H1 (cell line): Measurements from ENCODE around the gene RGL2. TPM values are rescaled to one million over a fixed set of nuclear protein-coding genes. Genes with fewer than 3 reads are reported as not detected.
A peak's percentile ranks its signal among the peaks of the same experiment; 100 is the strongest.

ENCODE experiments used
- CTCF ChIA-PET: fragments of 300-600 bp; sonication (Branson Sonifier 250); formaldehyde crosslinking; loops from one replicate; lab custom pipeline; 2021; ENCODE audit not compliant: partially characterized antibody; lab: Charles Lee
- POLR2A ChIA-PET: fragments of 300-600 bp; sonication (Branson Sonifier 250); formaldehyde crosslinking; loops from one replicate; lab custom pipeline; 2021; ENCODE audit warnings: inconsistent platforms; ENCODE audit not compliant: partially characterized antibody; lab: Charles Lee
- DNase-seq, 2 experiments: peaks; one replicate each; pipeline versions ENCODE4 v3.0.0 to v3.0.0-alpha.2; 2010 to 2022; ENCODE audit warnings: low spot score in 2 of 2, low read depth in 1 of 2, mixed read lengths in 1 of 2
- FAIRE-seq: peaks from 2 replicates; lab custom pipeline; 2011; peaks lifted over from hg19 to GRCh38; lab: Jason Lieb, UNC
- H2AFZ ChIP-seq: 2 replicates; pipeline ENCODE4 v1.8.1; 2012; ENCODE audit warnings: low read length, inconsistent platforms
- H2AK5ac ChIP-seq: 2 replicates; pipeline ENCODE4 v1.6.1; 2013; ENCODE audit warnings: low read depth, low read length
- H2BK120ac ChIP-seq: replicated peaks from 2 replicates; pipeline ENCODE3; 2013; ENCODE audit warnings: low read depth, low read length, inconsistent platforms
- H2BK12ac ChIP-seq: 2 replicates; pipeline ENCODE4 v1.6.1; 2013; ENCODE audit warnings: low read depth, low read length
- H2BK15ac ChIP-seq: 2 replicates; pipeline ENCODE4 v1.6.1; 2013; ENCODE audit warnings: low read length
- H2BK20ac ChIP-seq: 2 replicates; pipeline ENCODE4 v1.6.1; 2013; ENCODE audit warnings: low read length
- H2BK5ac ChIP-seq: 2 replicates; pipeline ENCODE4 v1.6.1; 2013; ENCODE audit warnings: low read depth, low read length
- H3K14ac ChIP-seq: 2 replicates; pipeline ENCODE4 v1.6.1; 2013; ENCODE audit warnings: inconsistent platforms; ENCODE audit not compliant: insufficient read length
- H3K18ac ChIP-seq: 2 replicates; pipeline ENCODE4 v1.6.1; 2013; ENCODE audit warnings: low read length; ENCODE audit errors: extremely low read depth
- H3K23ac ChIP-seq: 2 replicates; pipeline ENCODE4 v1.6.1; 2013; ENCODE audit warnings: inconsistent platforms; ENCODE audit not compliant: insufficient read length
- H3K23me2 ChIP-seq: 2 replicates; pipeline ENCODE4 v1.6.1; 2013; ENCODE audit warnings: low read depth, low read length
- H3K27ac ChIP-seq: 2 replicates; pipeline ENCODE4 v1.6.1; 2011; ENCODE audit warnings: low read depth, low read length, inconsistent platforms
- H3K27me3 ChIP-seq, 4 experiments: replicated peaks in 1 of 4; 1 replicate in 1 of 4; 2 replicates in 3 of 4; pipeline versions ENCODE4 v1.6.1 to v1.8.1; 2011 to 2013; ENCODE audit warnings: low read length in 3 of 4, mild to moderate bottlenecking in 3 of 4, inconsistent platforms in 2 of 4, mixed read lengths in 2 of 4, moderate library complexity in 1 of 4; ENCODE audit not compliant: control insufficient read depth in 3 of 4, insufficient read depth in 3 of 4; ENCODE audit errors: extremely low read depth in 1 of 4
- H3K36me3 ChIP-seq, 4 experiments: 2 replicates each; pipeline versions ENCODE4 v1.6.1 to v1.8.1; 2011 to 2013; ENCODE audit warnings: mild to moderate bottlenecking in 4 of 4, low read length in 3 of 4, moderate library complexity in 2 of 4, control low read depth in 1 of 4, inconsistent platforms in 1 of 4; ENCODE audit not compliant: insufficient read depth in 4 of 4, control insufficient read depth in 2 of 4
- H3K4ac ChIP-seq: replicated peaks from 2 replicates; pipeline ENCODE3; 2013; ENCODE audit warnings: low read length, low read depth, mixed read lengths, inconsistent platforms; ENCODE audit not compliant: insufficient read length
- H3K4me1 ChIP-seq, 4 experiments: replicated peaks in 1 of 4; 1 replicate in 1 of 4; 2 replicates in 3 of 4; pipeline versions ENCODE4 v1.6.1 to v1.8.1; 2011 to 2013; ENCODE audit warnings: low read length in 3 of 4, inconsistent platforms in 2 of 4, mixed read lengths in 1 of 4; ENCODE audit not compliant: insufficient read depth in 4 of 4, control insufficient read depth in 3 of 4
- H3K4me2 ChIP-seq, 2 experiments: 2 replicates each; pipeline versions ENCODE4 v1.6.1 to v1.8.1; 2011 to 2013; ENCODE audit warnings: low read depth in 2 of 2, low read length in 2 of 2, control low read depth in 1 of 2, inconsistent platforms in 1 of 2, mild to moderate bottlenecking in 1 of 2; ENCODE audit not compliant: insufficient read depth in 1 of 2
- H3K4me3 ChIP-seq, 4 experiments: fragments of 200-600, 300-600 bp in 1 of 4; sonication (generic), shearing (Covaris generic), sonication (Bioruptor Twin) in 1 of 4; 2 replicates each; pipeline versions ENCODE4 v1.5.1 to v1.8.1; 2011 to 2016; ENCODE audit warnings: low read length in 4 of 4, low read depth in 3 of 4, control low read depth in 2 of 4, inconsistent platforms in 2 of 4, mild to moderate bottlenecking in 2 of 4, mixed read lengths in 1 of 4, moderate library complexity in 1 of 4; ENCODE audit not compliant: insufficient read depth in 2 of 4; ENCODE audit errors: extremely low read depth in 1 of 4
- H3K56ac ChIP-seq: replicated peaks from 2 replicates; pipeline ENCODE3; 2013; ENCODE audit warnings: low read depth, mild to moderate bottlenecking, mixed read lengths, low read length, inconsistent platforms; ENCODE audit not compliant: insufficient read length
- H3K79me1 ChIP-seq: 2 replicates; pipeline ENCODE4 v1.6.1; 2013; ENCODE audit warnings: low read depth, low read length, control low read depth
- H3K79me2 ChIP-seq, 2 experiments: 2 replicates each; pipeline versions ENCODE4 v1.6.1 to v1.8.1; 2012 to 2013; ENCODE audit warnings: low read length in 2 of 2, mild to moderate bottlenecking in 2 of 2, inconsistent platforms in 1 of 2; ENCODE audit not compliant: insufficient read depth in 2 of 2, control insufficient read depth in 1 of 2
- H3K9ac ChIP-seq, 4 experiments: replicated peaks in 1 of 4; 1 replicate in 1 of 4; 2 replicates in 3 of 4; pipeline versions ENCODE4 v1.6.1 to v1.8.1; 2011 to 2013; ENCODE audit warnings: low read depth in 3 of 4, low read length in 3 of 4, control low read depth in 2 of 4, mild to moderate bottlenecking in 2 of 4, moderate library complexity in 2 of 4, inconsistent platforms in 1 of 4; ENCODE audit errors: extremely low read depth in 1 of 4
- H3K9me3 ChIP-seq, 2 experiments: 2 replicates each; pipeline versions ENCODE4 v1.6.1 to v1.8.1; 2012 to 2013; ENCODE audit warnings: mild to moderate bottlenecking in 2 of 2, moderate library complexity in 2 of 2, control low read depth in 1 of 2, inconsistent platforms in 1 of 2, low read depth in 1 of 2, low read length in 1 of 2, mixed read lengths in 1 of 2; ENCODE audit not compliant: insufficient read depth in 2 of 2
- H4K20me1 ChIP-seq, 2 experiments: replicated peaks in 1 of 2; 2 replicates each; pipeline versions ENCODE3 to v1.8.1; 2011 to 2013; ENCODE audit warnings: inconsistent platforms in 2 of 2, low read length in 2 of 2, mild to moderate bottlenecking in 1 of 2; ENCODE audit not compliant: insufficient read depth in 2 of 2, control insufficient read depth in 1 of 2
- H4K5ac ChIP-seq: 2 replicates; pipeline ENCODE4 v1.6.1; 2013; ENCODE audit warnings: low read length, low read depth, mixed read lengths, inconsistent platforms; ENCODE audit not compliant: insufficient read length
- H4K8ac ChIP-seq: 2 replicates; pipeline ENCODE4 v1.8.0; 2013; ENCODE audit warnings: mild to moderate bottlenecking, moderate library complexity, low read length, inconsistent platforms; ENCODE audit not compliant: insufficient read depth; ENCODE audit errors: extremely low read depth
- H4K91ac ChIP-seq: replicated peaks from 2 replicates; pipeline ENCODE3; 2013; ENCODE audit warnings: low read length, mixed read lengths, inconsistent platforms; ENCODE audit not compliant: insufficient read length
- ATF2 ChIP-seq: IDR thresholded peaks from 2 replicates; pipeline ENCODE4 v1.6.1; 2012; ENCODE audit warnings: low read length, inconsistent platforms
- CREB1 ChIP-seq: IDR thresholded peaks from 2 replicates; pipeline ENCODE4 v1.6.1; 2012; ENCODE audit warnings: inconsistent platforms
- NRF1 ChIP-seq: IDR thresholded peaks from 2 replicates; pipeline ENCODE4 v1.6.1; 2011; ENCODE audit warnings: mild to moderate bottlenecking, low read depth, low read length, improper control_type of control experiment
- RFX5 ChIP-seq: IDR thresholded peaks from 2 replicates; pipeline ENCODE4 v1.6.1; 2011; ENCODE audit warnings: low read depth, low read length, improper control_type of control experiment, borderline replicate concordance
- SIN3A ChIP-seq, 2 experiments: IDR thresholded peaks in 1 of 2; conservative IDR thresholded peaks in 1 of 2; 2 replicates each; pipeline ENCODE4 v1.6.1; 2011 to 2012; ENCODE audit warnings: low read length in 2 of 2, improper control_type of control experiment in 1 of 2, low read depth in 1 of 2, mild to moderate bottlenecking in 1 of 2
- TAF7 ChIP-seq: optimal IDR thresholded peaks from 2 replicates; pipeline ENCODE3; 2011; ENCODE audit warnings: low read depth, mild to moderate bottlenecking, inconsistent platforms, low read length, moderate library complexity, borderline replicate concordance
- USF2 ChIP-seq: IDR thresholded peaks from 2 replicates; pipeline ENCODE4 v1.6.1; 2011; ENCODE audit warnings: low read length, improper control_type of control experiment
- WGBS, 2 experiments: shearing (Covaris generic) in 1 of 2; methylation state at CpG; one replicate each; pipeline versions ENCODE4 v1.1.6 to v1.1.7; 2013 to 2015; ENCODE audit warnings: low lambda C conversion rate in 2 of 2, mixed read lengths in 2 of 2, inconsistent platforms in 1 of 2, low coverage in 1 of 2, missing lambda C conversion rate in 1 of 2; ENCODE audit not compliant: insufficient replicate concordance in 2 of 2, insufficient coverage in 1 of 2, insufficient read length in 1 of 2; ENCODE audit errors: extremely low coverage in 1 of 2, missing lambda C conversion rate in 1 of 2; 5-methylcytosine and 5-hydroxymethylcytosine counted together
- polyA plus RNA-seq, 7 experiments: library from polyadenylated mRNA; depleted of rRNA in 3 of 7; stranded (reverse) in 5 of 7; unstranded in 2 of 7; fragments of >200 nt in 5 of 7; fragments of 200-250 nt in 2 of 7; gene quantifications; 1 replicate in 5 of 7; 2 replicates in 1 of 7; 4 replicates in 1 of 7; pipeline versions ENCODE4 v1.2.1 to v1.2.3, GENCODE V29; 2011 to 2013; ENCODE audit warnings: missing spikeins in 2 of 7, mixed read lengths in 2 of 7
- total RNA-seq: library from RNA; stranded (reverse); fragmentation: NEBNext Ultra II Directional; extraction: Animal tissue kit (Norgen Biotek cat#: 25700); gene quantifications from 2 replicates; pipeline ENCODE4 v1.2.1, GENCODE V29; 2021

Gene RGL2
- total and polyA plus RNA-seq, 2 of the 8 experiments (the other 6 are each of a cell fraction or from before 2014, with no cell fraction given) = 58.1 to 80.3 TPM

- Histone ChIP-seq H3K14ac (no peak within 1 kb of the TSS), H3K27ac (peak within 1 kb of the TSS; percentile 98), H3K56ac (peak within 1 kb of the TSS; percentile 87), H3K9ac (peak within 1 kb of the TSS; percentile 92 to 99 (median 96)), H3K23ac (no peak within 1 kb of the TSS), H2BK12ac (no peak within 1 kb of the TSS; the same call in 1 of the 2 replicates), H3K23me2 (peaks cover 15% of the 10 kb centered on the region), H4K20me1 (peaks cover 9 to 16% of the 10 kb centered on the region in 2 experiments), H2AK5ac (peak within 1 kb of the TSS; percentile 30; the same call in 1 of the 2 replicates), H3K4me3 (peak within 1 kb of the TSS; percentile 81 to 100 (median 100)), H3K4me2 (peak within 1 kb of the TSS; percentile 86 to 96), H2BK20ac (no peak within 1 kb of the TSS), H2BK5ac (peak within 1 kb of the TSS; percentile 93), H3K9me3 (no peaks in the 10 kb centered on the region), H4K8ac (peak within 1 kb of the TSS; percentile 99), H2AFZ (peak within 1 kb of the TSS; percentile 99), H2BK120ac (peak within 1 kb of the TSS; percentile 52), H4K91ac (peak within 1 kb of the TSS; percentile 49), H3K79me1 (peaks cover 6% of the 10 kb centered on the region; the same call in 1 of the 2 replicates), H2BK15ac (no peak within 1 kb of the TSS), H4K5ac (peak within 1 kb of the TSS; percentile 82), H3K79me2 (peaks cover 26 to 43% of the 10 kb centered on the region in 2 experiments), H3K18ac (peak within 1 kb of the TSS; percentile 82), H3K4ac (peak within 1 kb of the TSS; percentile 47), H3K36me3 (peaks cover 25 to 60% (median 50%) of the 10 kb centered on the region in 4 experiments; a peak in 7 of 8 replicates), H3K4me1 (peaks cover 0 to 22% (median 8%) of the 10 kb centered on the region in 4 experiments; a peak in 6 of 7 replicates), H3K27me3 (no peaks in the 10 kb centered on the region)
- FAIRE-seq = peak; percentile 84
- peak; percentile 88 for DNase-seq
- POLR2A ChIA-PET = interaction anchor here (0.6 to 5.4 kb wide), 42 partner anchors 8 to 378 kb away, joined by 3 to 88 read pairs (median 6); partner anchors contain the start of genes BRD2, CUTA, HSD17B8 and PFDN6
- WGBS, 2 experiments = 1% methylated on average over 48 of the region's 48 CpGs; no CpG with 5 or more reads in 1 of the 2 experiments
- CTCF ChIA-PET = interaction anchor here (0.6 to 4.3 kb wide), 8 partner anchors 9 to 113 kb away, joined by 3 to 15 read pairs (median 4); partner anchors contain the start of gene RGL2
- TF ChIP-seq RFX5 (no peak), ATF2 (peak; percentile 71; the same call in 1 of the 2 replicates), USF2 (no peak), SIN3A (conservative IDR thresholded peaks at IDR 0.05 in 1 of 2, IDR thresholded peaks at IDR 0.05 in 1 of 2; ENCODE audit: low read depth in 1 of 2, low read length in 2 of 2) (peak; percentile 32 to 74; a peak in 3 of 4 replicates), TAF7 (peak; percentile 95), NRF1 (no peak), CREB1 (peak; percentile 91)
Observed at GRCh38 chr6:33271468-33272274, 27.1 kb downstream of the RGL2 start, which contains the start of the genes RPS18 and VPS52. Gene RPS18 (plus strand): TSS chr6:33272075. CDS start chr6:33272120, 45 bp downstream. Gene VPS52 (minus strand): TSS chr6:33271876. CDS start chr6:33271675, 201 bp downstream.
